K562 (cell line): ENCODE results near the gene TMED10. TPM values are rescaled to one million over a fixed set of nuclear protein-coding genes. Genes with fewer than 3 reads are reported as not detected.
A peak's percentile ranks its signal among the peaks of the same experiment; 100 is the strongest.

Experiments
- ATF6 ChIP-seq: sonication (generic); formaldehyde crosslinking; IDR thresholded peaks from 2 replicates; pipeline ENCODE4 v1.4.0; 2020; ENCODE audit warnings: mild to moderate bottlenecking, missing genetic modification reagents
- FOXK2 ChIP-seq, 2 experiments: fragments of 450-650 bp; IDR thresholded peaks in 1 of 2; conservative IDR thresholded peaks in 1 of 2; 2 replicates each; pipeline ENCODE4 v1.6.1; 2016; ENCODE audit warnings: low read depth in 2 of 2, mild to moderate bottlenecking in 1 of 2
- MIER1 ChIP-seq: fragments of 450-650 bp; IDR thresholded peaks from 2 replicates; pipeline ENCODE4 v1.6.1; 2016; ENCODE audit warnings: antibody characterized with exemption, mild to moderate bottlenecking, low read depth
- PRDM10 ChIP-seq: fragments of 450-650 bp; IDR thresholded peaks from 2 replicates; pipeline ENCODE4 v1.6.1; 2018; ENCODE audit not compliant: partially characterized antibody
- TAF1 ChIP-seq: IDR thresholded peaks from 2 replicates; pipeline ENCODE4 v1.6.1; 2011; ENCODE audit warnings: mild to moderate bottlenecking, low read length, moderate library complexity; ENCODE audit not compliant: insufficient read depth, control insufficient read depth, severe bottlenecking; ENCODE audit errors: extremely low read depth
- ZBTB40 ChIP-seq, 2 experiments: fragments of 450-650 bp in 1 of 2; sonication (generic) in 1 of 2; formaldehyde crosslinking in 1 of 2; IDR thresholded peaks; 2 replicates each; pipeline versions ENCODE4 v1.7.1 to v1.9.0; 2016 to 2022; ENCODE audit warnings: inconsistent platforms in 1 of 2, mild to moderate bottlenecking in 1 of 2, missing genetic modification reagents in 1 of 2
- ZNF133 ChIP-seq: fragments of 250-450 bp; sonication (Bioruptor Pico); IDR thresholded peaks from 2 replicates; pipeline ENCODE4 v1.4.0; 2020; ENCODE audit warnings: mild to moderate bottlenecking
- polyA plus RNA-seq, 8 experiments: library from polyadenylated mRNA; depleted of rRNA in 4 of 8; stranded (reverse) in 5 of 8; unstranded in 3 of 8; fragments of >200 nt; fragmentation: Nextera tagmentation in 2 of 8; fragmentation: Illumina TruSeq in 1 of 8; extraction: Ambion mirVana in 2 of 8; extraction: Trizol in 1 of 8; gene quantifications; 2 replicates each; pipeline versions ENCODE4 v1.2.1 to v1.2.3, GENCODE V29; 2011 to 2014; ENCODE audit warnings: inconsistent platforms in 1 of 8, missing spikeins in 1 of 8
- total RNA-seq, 7 experiments: library from RNA; depleted of rRNA in 6 of 7; stranded (reverse); fragments of >200 nt in 6 of 7; fragmentation: Illumina TruSeq in 2 of 7; extraction: Trizol in 2 of 7; gene quantifications; 2 replicates each; pipeline versions ENCODE4 v1.2.1 to v1.2.3, GENCODE V29; 2011 to 2021; ENCODE audit warnings: low replicate concordance in 1 of 7

The TMED10 gene
- total and polyA plus RNA-seq, 9 of the 15 experiments (the other 6 are each of a cell fraction or from before 2014, with no cell fraction given) = 62.2 to 233 (median 124) TPM

GRCh38 chr14:75126679-75127473 lies 49.5 kb downstream of the TMED10 start, which contains the start of gene NEK9 (continued):
- TF ChIP-seq ZBTB40 (IDR thresholded peaks at IDR 0.05) (peak; percentile 96), ZBTB40 (CRISPR knock-in tag; IDR thresholded peaks at IDR 0.05) (no peak), FOXK2 (conservative IDR thresholded peaks at IDR 0.05 in 1 of 2, IDR thresholded peaks at IDR 0.05 in 1 of 2; ENCODE audit: low read depth in 2 of 2) (peak; percentile 67 to 71; a peak in 3 of 4 replicates), PRDM10 (peak; percentile 81), MIER1 (no peak), TAF1 (peak; percentile 82), ZNF133 (CRISPR knock-in tag) (no peak), ATF6 (CRISPR knock-in tag) (0 out of 2 replicates have a peak, but pooled peaks have one; percentile 4)
